Lower leg skin (tissue), 4 donors: Measurements from ENCODE around the gene PTDSS2. TPM values are rescaled to one million over a fixed set of nuclear protein-coding genes. Genes with fewer than 3 reads are reported as not detected.
"Not testable (repeated sequence)": the region's sequence is repeated elsewhere in the genome, so short reads cannot be mapped to it uniquely, and the experiment has no call there.

Experiments
- DNase-seq, 2 donors: peaks; one replicate each; pipeline ENCODE4 v3.0.0-alpha.2; 2019; ENCODE audit warnings: low spot score in 2 of 2
- H3K4me3 ChIP-seq: fragments of 200-600 bp; sonication (generic); 2 replicates; pipeline ENCODE4 v1.5.1; 2017; ENCODE audit warnings: mild to moderate bottlenecking, low read depth; ENCODE audit not compliant: poor library complexity, severe bottlenecking
- POLR2A ChIP-seq, 2 donors: fragments of 450-650 bp; IDR thresholded peaks; one replicate each; pipeline ENCODE4 v1.6.1; 2016 to 2017; ENCODE audit warnings: antibody characterized with exemption in 2 of 2, mild to moderate bottlenecking in 1 of 2, moderate library complexity in 1 of 2
- WGBS, 2 donors: methylation state at CpG; one replicate each; pipeline ENCODE4 v1.1.5; 2018; 5-methylcytosine and 5-hydroxymethylcytosine counted together
- intact Hi-C: fragments of 100-400 bp; cut with DNase I; formaldehyde crosslinking; loops from one replicate; pipeline ENCODE4 v1.15.0; 2023; ENCODE audit warnings: low total_unique reads
- total RNA-seq, 4 donors: library from RNA; depleted of rRNA; stranded (reverse); fragments of >200 nt; gene quantifications; one replicate each; pipeline ENCODE4 v1.1.0, GENCODE V29; 2016
- TF ChIP-seq, protein P1 (sequence below), 3 donors: fragments of 450-650 bp; IDR thresholded peaks; one replicate each; pipeline ENCODE4 v1.5.1; 2016; ENCODE audit warnings: antibody characterized with exemption in 3 of 3, mild to moderate bottlenecking in 3 of 3, moderate library complexity in 2 of 3

The PTDSS2 gene
- total RNA-seq, 4 donors from 2014 or later = 35.0 to 108 (median 38.7) TPM

DNA sequence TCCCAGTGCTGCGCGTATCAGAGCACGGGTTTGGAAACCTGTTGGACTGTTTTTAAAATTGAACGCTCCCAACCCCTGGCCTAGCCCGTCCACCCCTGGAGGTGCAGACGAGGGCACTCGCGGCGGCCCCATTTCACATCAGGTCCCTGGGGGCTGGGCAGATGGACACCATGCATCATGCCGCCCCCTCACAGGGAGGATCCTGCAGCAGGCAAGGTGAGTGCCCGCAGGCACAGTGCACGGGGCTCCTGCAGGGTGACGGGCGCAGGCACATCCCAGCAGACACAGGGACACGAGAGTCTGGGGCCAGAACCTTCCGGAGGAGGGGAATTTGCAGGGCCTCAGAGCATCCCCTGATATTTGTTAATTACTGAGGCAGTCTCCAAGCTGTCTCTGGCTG is 15.6 kb upstream of the PTDSS2 start:
- TF ChIP-seq, protein P1, sequence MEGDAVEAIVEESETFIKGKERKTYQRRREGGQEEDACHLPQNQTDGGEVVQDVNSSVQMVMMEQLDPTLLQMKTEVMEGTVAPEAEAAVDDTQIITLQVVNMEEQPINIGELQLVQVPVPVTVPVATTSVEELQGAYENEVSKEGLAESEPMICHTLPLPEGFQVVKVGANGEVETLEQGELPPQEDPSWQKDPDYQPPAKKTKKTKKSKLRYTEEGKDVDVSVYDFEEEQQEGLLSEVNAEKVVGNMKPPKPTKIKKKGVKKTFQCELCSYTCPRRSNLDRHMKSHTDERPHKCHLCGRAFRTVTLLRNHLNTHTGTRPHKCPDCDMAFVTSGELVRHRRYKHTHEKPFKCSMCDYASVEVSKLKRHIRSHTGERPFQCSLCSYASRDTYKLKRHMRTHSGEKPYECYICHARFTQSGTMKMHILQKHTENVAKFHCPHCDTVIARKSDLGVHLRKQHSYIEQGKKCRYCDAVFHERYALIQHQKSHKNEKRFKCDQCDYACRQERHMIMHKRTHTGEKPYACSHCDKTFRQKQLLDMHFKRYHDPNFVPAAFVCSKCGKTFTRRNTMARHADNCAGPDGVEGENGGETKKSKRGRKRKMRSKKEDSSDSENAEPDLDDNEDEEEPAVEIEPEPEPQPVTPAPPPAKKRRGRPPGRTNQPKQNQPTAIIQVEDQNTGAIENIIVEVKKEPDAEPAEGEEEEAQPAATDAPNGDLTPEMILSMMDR (IDR thresholded peaks at IDR 0.05) = no peak
- no peak overlapping the region for H3K4me3 ChIP-seq
- DNase-seq = no peak
- 69 to 73% methylated on average over 16 of the region's 16 CpGs for WGBS, 2 donors
- intact Hi-C loops = no loop called here

DNA sequence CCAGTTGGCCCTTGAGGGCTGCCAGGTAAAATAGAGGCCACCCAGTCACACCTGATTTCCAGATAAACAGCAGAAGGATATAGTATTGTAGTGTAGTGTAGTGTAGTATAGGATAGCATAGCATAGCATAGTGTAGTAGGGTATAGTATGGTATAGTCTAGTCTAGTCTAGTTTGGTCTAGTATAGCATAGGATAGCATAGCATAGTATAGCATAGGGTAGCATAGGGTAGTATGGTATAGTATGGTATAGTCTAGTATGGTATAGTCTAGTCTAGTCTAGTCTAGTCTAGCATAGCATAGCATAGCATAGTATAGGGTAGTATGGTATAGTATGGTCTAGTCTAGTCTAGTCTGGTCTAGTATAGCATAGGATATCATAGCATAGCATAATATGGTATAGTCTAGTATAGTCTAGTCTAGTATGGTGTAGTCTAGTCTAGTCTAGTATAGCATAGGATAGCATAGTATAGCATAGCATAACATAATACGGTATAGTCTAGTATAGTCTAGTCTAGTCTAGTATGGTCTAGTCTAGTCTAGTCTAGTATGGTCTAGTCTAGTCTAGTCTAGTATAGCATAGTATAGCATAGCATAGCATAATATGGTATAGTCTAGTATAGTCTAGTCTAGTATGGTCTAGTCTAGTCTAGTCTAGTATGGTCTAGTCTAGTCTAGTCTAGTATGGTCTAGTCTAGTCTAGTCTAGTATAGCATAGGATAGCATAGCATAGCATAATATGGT is 14.9 kb upstream of the PTDSS2 start:
- 88 to 89% methylated on average over 1 of the region's 1 CpG for WGBS, 2 donors
- H3K4me3 ChIP-seq, intact Hi-C loops, DNase-seq: not testable (repeated sequence)

DNA sequence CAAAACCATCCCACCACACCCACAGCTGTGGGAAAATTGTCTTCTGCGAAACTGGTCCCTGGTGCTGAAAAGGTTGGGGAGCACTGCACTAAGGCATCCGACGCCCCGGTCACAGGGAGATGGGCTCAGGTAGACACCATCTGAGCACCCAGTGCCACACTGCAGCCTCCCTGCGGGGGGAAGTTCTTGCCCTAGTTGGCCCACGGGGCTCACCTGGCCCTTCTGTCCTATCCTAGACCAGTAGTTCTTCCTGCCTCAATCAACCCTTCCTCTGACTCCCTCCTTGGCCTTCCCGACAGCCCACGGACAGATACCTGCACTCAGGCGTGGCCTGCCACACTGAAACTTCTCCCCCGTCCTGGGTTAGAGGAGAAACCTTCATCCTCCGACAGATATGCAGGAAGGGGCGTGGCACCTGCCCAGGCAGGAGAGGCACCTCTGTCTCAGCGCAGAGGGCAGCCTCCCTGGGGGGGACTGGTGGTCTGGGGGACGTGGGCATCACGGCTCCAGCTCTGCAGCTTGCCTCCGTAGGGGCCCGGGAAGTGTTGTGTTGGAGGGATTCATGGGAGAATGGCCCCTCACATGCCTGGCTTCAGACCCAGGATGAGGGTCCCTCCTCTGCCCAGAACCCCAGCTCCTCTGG is 12.7 kb upstream of the PTDSS2 start:
- TF ChIP-seq, protein P1 (IDR thresholded peaks at IDR 0.05) = no peak
- TF ChIP-seq POLR2A (IDR thresholded peaks at IDR 0.05) = no peak
- DNase-seq = no peak
- no peak overlapping the region for H3K4me3 ChIP-seq
- intact Hi-C loops = no loop called here
- 85 to 89% methylated on average over 15 to 17 of the region's 17 CpGs for WGBS, 2 donors

DNA sequence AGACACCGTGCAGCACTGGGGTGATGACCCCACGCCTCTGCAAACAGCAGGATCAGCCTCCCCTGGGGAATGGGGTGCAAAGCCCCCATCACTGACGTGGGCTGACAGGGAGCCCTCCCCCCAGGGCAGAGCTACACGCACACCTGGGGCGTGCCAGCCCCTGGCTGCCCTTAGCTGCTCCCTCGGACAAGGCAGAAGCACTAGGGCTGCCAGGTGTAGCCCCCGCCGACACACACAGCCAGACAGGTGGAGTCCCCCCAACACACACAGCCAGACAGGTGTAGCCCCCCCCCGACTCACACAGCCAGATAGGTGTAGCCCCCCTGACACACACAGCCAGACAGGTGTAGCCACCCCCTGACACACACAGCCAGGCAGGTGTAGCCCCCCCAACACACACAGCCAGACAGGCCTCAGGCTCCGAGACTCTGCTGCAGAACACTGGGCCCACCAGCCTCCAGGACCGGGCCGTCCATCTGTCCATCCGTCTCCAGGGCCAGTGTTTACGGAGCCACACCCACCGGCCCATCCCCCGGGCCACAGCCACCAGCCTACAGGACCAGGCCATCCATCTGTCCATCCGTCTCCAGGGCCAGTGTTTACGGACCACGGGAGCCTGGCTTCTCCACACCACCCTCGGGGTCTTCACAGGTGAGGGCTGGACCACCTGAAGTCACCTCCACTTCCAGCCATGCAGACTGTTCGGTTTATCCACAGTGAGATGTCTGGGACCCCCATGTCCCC is 11.8 kb upstream of the PTDSS2 start:
- intact Hi-C loops = no loop called here
- DNase-seq = no peak
- WGBS, 2 donors = 84 to 85% methylated on average over 17 to 20 of the region's 21 CpGs
- TF ChIP-seq, protein P1 (IDR thresholded peaks at IDR 0.05) = no peak
- no peak for TF ChIP-seq POLR2A (IDR thresholded peaks at IDR 0.05)
- H3K4me3 ChIP-seq = no peak overlapping the region

DNA sequence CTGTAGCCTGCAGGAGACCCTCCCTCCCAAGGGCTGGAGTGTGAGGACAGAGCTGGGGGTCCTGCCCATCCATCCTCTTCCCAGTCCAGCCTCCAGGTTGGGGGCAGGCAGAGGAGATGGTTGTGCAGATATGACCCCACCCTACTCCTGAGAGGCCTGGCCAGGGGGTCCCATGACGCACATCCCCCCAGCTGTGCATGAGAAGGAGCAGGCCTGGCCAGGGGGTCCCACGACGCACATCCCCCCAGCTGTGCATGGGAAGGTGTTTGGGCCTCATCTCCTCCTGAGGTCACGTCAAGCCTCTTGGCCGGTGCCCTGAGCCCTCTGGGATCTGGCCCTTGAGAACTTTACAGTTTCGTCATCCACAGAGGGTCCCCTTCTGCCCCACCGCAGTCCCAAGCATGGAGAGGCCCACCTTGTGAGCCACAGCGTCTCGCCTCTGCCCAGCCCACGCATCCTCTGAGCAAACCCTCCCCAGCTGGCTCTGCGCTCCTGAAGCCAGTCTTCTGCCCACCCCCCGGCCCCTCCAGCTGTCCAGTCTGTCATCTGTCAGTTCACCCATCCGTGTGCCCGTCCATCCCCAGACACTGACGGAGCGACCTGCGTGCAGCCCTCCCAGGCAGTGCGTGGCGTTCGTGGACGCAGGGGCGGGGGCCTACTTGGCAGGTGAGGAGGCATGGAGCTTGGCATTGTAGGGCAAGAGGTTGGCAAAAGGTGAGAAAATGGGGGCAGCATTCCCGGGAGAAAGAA is 10.6 kb upstream of the PTDSS2 start:
- intact Hi-C loops = no loop called here
- TF ChIP-seq POLR2A (IDR thresholded peaks at IDR 0.05) = no peak
- TF ChIP-seq, protein P1 (IDR thresholded peaks at IDR 0.05) = no peak
- no peak overlapping the region for H3K4me3 ChIP-seq
- no peak for DNase-seq
- 78 to 79% methylated on average over 21 to 23 of the region's 23 CpGs for WGBS, 2 donors
